ENCODE data around the gene LRMDA.
"Not testable (repeated sequence)": the region's sequence is repeated elsewhere in the genome, so short reads cannot be mapped to it uniquely, and the experiment has no call there.

- TF ChIP-seq, protein P1, sequence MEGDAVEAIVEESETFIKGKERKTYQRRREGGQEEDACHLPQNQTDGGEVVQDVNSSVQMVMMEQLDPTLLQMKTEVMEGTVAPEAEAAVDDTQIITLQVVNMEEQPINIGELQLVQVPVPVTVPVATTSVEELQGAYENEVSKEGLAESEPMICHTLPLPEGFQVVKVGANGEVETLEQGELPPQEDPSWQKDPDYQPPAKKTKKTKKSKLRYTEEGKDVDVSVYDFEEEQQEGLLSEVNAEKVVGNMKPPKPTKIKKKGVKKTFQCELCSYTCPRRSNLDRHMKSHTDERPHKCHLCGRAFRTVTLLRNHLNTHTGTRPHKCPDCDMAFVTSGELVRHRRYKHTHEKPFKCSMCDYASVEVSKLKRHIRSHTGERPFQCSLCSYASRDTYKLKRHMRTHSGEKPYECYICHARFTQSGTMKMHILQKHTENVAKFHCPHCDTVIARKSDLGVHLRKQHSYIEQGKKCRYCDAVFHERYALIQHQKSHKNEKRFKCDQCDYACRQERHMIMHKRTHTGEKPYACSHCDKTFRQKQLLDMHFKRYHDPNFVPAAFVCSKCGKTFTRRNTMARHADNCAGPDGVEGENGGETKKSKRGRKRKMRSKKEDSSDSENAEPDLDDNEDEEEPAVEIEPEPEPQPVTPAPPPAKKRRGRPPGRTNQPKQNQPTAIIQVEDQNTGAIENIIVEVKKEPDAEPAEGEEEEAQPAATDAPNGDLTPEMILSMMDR (IDR thresholded peaks at IDR 0.05): not testable (repeated sequence)
- TF ChIP-seq POLR2A (IDR thresholded peaks at IDR 0.05): not testable (repeated sequence)
These were observed 1153.0 kb downstream of the LRMDA start for GRCh38 chr10:76584466-76584865.

Measured in adrenal gland (tissue), 5 donors.